ENCODE results near the gene SDHAF3. TPM values are rescaled to one million over a fixed set of nuclear protein-coding genes. Genes with fewer than 3 reads are reported as not detected.

SDHAF3 gene
- total and polyA plus RNA-seq, 10 of the 15 experiments (the other 5 are each of a cell fraction or from before 2014, with no cell fraction given), result 24.3 to 124 (median 63.5) TPM

DNA sequence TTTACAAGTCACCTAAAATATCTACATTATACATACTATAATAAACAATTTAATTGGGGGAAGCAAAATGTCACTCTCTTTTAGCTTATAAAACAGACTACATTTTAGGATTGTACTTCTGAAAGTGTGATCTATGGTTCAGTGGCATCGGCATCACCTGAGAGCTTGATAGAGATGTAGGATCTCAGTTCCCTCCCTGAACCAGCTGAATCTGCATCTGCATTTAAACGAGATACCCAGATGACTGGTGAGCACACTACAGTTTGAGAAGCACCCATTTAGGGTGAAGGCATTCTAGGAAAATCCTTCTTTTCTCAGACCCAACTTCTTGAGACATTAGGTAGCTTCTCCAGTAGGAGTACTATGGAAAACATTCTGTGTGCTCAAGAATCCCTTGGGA is 21.5 kb upstream of the SDHAF3 start:
- ChIA-PET RAD21 (ENCODE audit: unreplicated experiment) (interaction anchor here (1.0 kb wide), 1 partner anchor 9 kb away, joined by 3 read pairs; no protein-coding TSS in a partner anchor), POLR2A (no interaction called here), SMC1A (ENCODE audit: uncharacterized antibody, unreplicated experiment) (interaction anchor here (0.8 to 2.3 kb wide), 2 partner anchors 9 to 21 kb away, joined by 3 to 8 read pairs; no protein-coding TSS in a partner anchor), CTCF (no interaction called here)
- Histone ChIP-seq H3K27ac (ENCODE audit: control insufficient read depth, insufficient read depth) (no peak overlapping the region), H3K4me1 (ENCODE audit: control insufficient read depth, insufficient read depth, low read length) (no peaks in the 10 kb centered on the region), H4K20me1 (ENCODE audit: control insufficient read depth, insufficient read depth) (no peaks in the 10 kb centered on the region), H3K9me3 (replicated peaks; ENCODE audit: control insufficient read depth, insufficient read depth, low read length) (no peaks in the 10 kb centered on the region), H3K27me3 (replicated peaks in 1 of 2; ENCODE audit: control insufficient read depth in 2 of 2, insufficient read depth in 2 of 2, low read length in 1 of 2) (no peaks in the 10 kb centered on the region), H3K4me2 (ENCODE audit: control insufficient read depth, insufficient read depth) (no peak overlapping the region), H3K4me3 (no peak overlapping the region), H3K36me3 (ENCODE audit: control insufficient read depth in 2 of 2, insufficient read depth in 2 of 2, low read length in 1 of 2) (no peaks in the 10 kb centered on the region), H2AFZ (ENCODE audit: control insufficient read depth, low read depth, low read length) (no peak overlapping the region), H3K9ac (ENCODE audit: control insufficient read depth, insufficient read depth, low read length) (no peak overlapping the region), H3K79me2 (ENCODE audit: control insufficient read depth, insufficient read depth, low read length) (no peaks in the 10 kb centered on the region)
- 54% methylated on average over 2 of the region's 2 CpGs for WGBS (ENCODE audit: insufficient coverage, insufficient replicate concordance, low lambda C conversion rate, missing lambda C conversion rate)
- in situ Hi-C loops (cut with MboI), result no loop called here
- no TSS peak for BruUV-seq (replicated peaks)
- ATAC-seq (no peak), DNase-seq (ENCODE audit: low read depth, low spot score) (no peak), FAIRE-seq (no peak)
- intact Hi-C loops (cut with micrococcal nuclease; ENCODE audit: unreplicated experiment), result no loop called here
- no peak for TF ChIP-seq SMAD5 (IDR thresholded peaks at IDR 0.05; ENCODE audit: low read depth)
- TF ChIP-seq, protein P1, sequence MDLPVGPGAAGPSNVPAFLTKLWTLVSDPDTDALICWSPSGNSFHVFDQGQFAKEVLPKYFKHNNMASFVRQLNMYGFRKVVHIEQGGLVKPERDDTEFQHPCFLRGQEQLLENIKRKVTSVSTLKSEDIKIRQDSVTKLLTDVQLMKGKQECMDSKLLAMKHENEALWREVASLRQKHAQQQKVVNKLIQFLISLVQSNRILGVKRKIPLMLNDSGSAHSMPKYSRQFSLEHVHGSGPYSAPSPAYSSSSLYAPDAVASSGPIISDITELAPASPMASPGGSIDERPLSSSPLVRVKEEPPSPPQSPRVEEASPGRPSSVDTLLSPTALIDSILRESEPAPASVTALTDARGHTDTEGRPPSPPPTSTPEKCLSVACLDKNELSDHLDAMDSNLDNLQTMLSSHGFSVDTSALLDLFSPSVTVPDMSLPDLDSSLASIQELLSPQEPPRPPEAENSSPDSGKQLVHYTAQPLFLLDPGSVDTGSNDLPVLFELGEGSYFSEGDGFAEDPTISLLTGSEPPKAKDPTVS (IDR thresholded peaks at IDR 0.05; ENCODE audit: low read depth, low read length), result no peak
- TF ChIP-seq, protein P2, sequence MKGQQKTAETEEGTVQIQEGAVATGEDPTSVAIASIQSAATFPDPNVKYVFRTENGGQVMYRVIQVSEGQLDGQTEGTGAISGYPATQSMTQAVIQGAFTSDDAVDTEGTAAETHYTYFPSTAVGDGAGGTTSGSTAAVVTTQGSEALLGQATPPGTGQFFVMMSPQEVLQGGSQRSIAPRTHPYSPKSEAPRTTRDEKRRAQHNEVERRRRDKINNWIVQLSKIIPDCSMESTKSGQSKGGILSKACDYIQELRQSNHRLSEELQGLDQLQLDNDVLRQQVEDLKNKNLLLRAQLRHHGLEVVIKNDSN (IDR thresholded peaks at IDR 0.05; ENCODE audit: borderline replicate concordance, extremely low read length, insufficient read depth, low read depth, low read length), result no peak
- TF ChIP-seq ZZZ3 (IDR thresholded peaks at IDR 0.05; ENCODE audit: control insufficient read depth, insufficient read length, low read depth), result no peak
- no peak for TF ChIP-seq TCF3 (IDR thresholded peaks at IDR 0.05; ENCODE audit: borderline replicate concordance, insufficient read depth, low read depth, low read length)
- no peak for TF ChIP-seq EGR1 (IDR thresholded peaks at IDR 0.05; ENCODE audit: borderline replicate concordance in 1 of 2, low read depth in 2 of 2, low read length in 2 of 2)
- TF ChIP-seq SUZ12 (IDR thresholded peaks at IDR 0.05; ENCODE audit: unreplicated experiment), result no peak
- no peak for TF ChIP-seq SMAD1 (IDR thresholded peaks at IDR 0.05; ENCODE audit: low read depth, partially characterized antibody)
- TF ChIP-seq NFIC (IDR thresholded peaks at IDR 0.05; ENCODE audit: low read depth, low read length), result no peak
- TF ChIP-seq ZNF217 (IDR thresholded peaks at IDR 0.05), result no peak
- TF ChIP-seq POLR2A (IDR thresholded peaks at IDR 0.05; ENCODE audit: low read depth, low read length), result no peak
- TF ChIP-seq, protein P3, sequence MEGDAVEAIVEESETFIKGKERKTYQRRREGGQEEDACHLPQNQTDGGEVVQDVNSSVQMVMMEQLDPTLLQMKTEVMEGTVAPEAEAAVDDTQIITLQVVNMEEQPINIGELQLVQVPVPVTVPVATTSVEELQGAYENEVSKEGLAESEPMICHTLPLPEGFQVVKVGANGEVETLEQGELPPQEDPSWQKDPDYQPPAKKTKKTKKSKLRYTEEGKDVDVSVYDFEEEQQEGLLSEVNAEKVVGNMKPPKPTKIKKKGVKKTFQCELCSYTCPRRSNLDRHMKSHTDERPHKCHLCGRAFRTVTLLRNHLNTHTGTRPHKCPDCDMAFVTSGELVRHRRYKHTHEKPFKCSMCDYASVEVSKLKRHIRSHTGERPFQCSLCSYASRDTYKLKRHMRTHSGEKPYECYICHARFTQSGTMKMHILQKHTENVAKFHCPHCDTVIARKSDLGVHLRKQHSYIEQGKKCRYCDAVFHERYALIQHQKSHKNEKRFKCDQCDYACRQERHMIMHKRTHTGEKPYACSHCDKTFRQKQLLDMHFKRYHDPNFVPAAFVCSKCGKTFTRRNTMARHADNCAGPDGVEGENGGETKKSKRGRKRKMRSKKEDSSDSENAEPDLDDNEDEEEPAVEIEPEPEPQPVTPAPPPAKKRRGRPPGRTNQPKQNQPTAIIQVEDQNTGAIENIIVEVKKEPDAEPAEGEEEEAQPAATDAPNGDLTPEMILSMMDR (IDR thresholded peaks at IDR 0.05 in 2 of 3, conservative IDR thresholded peaks at IDR 0.05 in 1 of 3; ENCODE audit: control insufficient read depth in 2 of 3, extremely low read depth in 1 of 3, insufficient read depth in 1 of 3, low read depth in 3 of 3, low read length in 3 of 3), result no peak
- TF ChIP-seq, protein P4, sequence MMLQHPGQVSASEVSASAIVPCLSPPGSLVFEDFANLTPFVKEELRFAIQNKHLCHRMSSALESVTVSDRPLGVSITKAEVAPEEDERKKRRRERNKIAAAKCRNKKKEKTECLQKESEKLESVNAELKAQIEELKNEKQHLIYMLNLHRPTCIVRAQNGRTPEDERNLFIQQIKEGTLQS (IDR thresholded peaks at IDR 0.05; ENCODE audit: borderline replicate concordance, extremely low read depth, low read depth, low read length), result no peak
- TF ChIP-seq ZNF24 (IDR thresholded peaks at IDR 0.05), result no peak
- TF ChIP-seq NR2F1 (conservative IDR thresholded peaks at IDR 0.05), result no peak
- no peak for TF ChIP-seq HDGF (IDR thresholded peaks at IDR 0.05)
- TF ChIP-seq JUNB (IDR thresholded peaks at IDR 0.05), result no peak
- no peak for TF ChIP-seq PAX8 (IDR thresholded peaks at IDR 0.05)

All from GM12878 (cell line).